Trophoblast cell (in vitro differentiated cells and primary cell): ENCODE measurements around the gene UBE2G1.
A peak's percentile ranks its signal among the peaks of the same experiment; 100 is the strongest.
"Not testable (repeated sequence)": the region's sequence is repeated elsewhere in the genome, so short reads cannot be mapped to it uniquely, and the experiment has no call there.

Experiments
- DNase-seq, 2 donors: peaks; one replicate each; pipeline ENCODE4 v3.0.0-alpha.2; 2016
- H2AFZ ChIP-seq: 2 replicates; pipeline ENCODE4 v1.6.1; 2013; ENCODE audit warnings: low read length, moderate library complexity, mild to moderate bottlenecking; ENCODE audit not compliant: insufficient read depth, poor library complexity
- H2AK5ac ChIP-seq: 2 replicates; pipeline ENCODE4 v1.6.1; 2013; ENCODE audit warnings: mild to moderate bottlenecking, low read length
- H2BK120ac ChIP-seq: 2 replicates; pipeline ENCODE4 v1.6.1; 2013; ENCODE audit warnings: low read length, mild to moderate bottlenecking, moderate library complexity; ENCODE audit not compliant: insufficient read depth, poor library complexity
- H2BK12ac ChIP-seq: 2 replicates; pipeline ENCODE4 v1.6.1; 2013; ENCODE audit warnings: mild to moderate bottlenecking, low read length, moderate library complexity
- H2BK5ac ChIP-seq: 2 replicates; pipeline ENCODE4 v1.6.1; 2013; ENCODE audit warnings: low read length, low read depth, moderate library complexity, mild to moderate bottlenecking; ENCODE audit not compliant: poor library complexity
- H3K14ac ChIP-seq: 2 replicates; pipeline ENCODE4 v1.6.1; 2013; ENCODE audit warnings: mild to moderate bottlenecking, low read length
- H3K18ac ChIP-seq: 2 replicates; pipeline ENCODE4 v1.6.1; 2013; ENCODE audit warnings: mild to moderate bottlenecking, low read length
- H3K23ac ChIP-seq: 2 replicates; pipeline ENCODE4 v1.6.1; 2013; ENCODE audit warnings: low read length
- H3K27ac ChIP-seq: 2 replicates; pipeline ENCODE4 v1.5.1; 2013; ENCODE audit warnings: low read depth, mild to moderate bottlenecking, inconsistent platforms, low read length, moderate library complexity
- H3K27me3 ChIP-seq: 2 replicates; pipeline ENCODE4 v1.6.1; 2013; ENCODE audit warnings: inconsistent platforms, mild to moderate bottlenecking, low read length, moderate library complexity; ENCODE audit not compliant: insufficient read depth
- H3K36me3 ChIP-seq, 2 experiments: 1 replicate in 1 of 2; 2 replicates in 1 of 2; pipeline ENCODE4 v1.6.1; 2013; ENCODE audit warnings: low read length in 2 of 2, mild to moderate bottlenecking in 2 of 2, moderate library complexity in 1 of 2; ENCODE audit not compliant: insufficient read depth in 2 of 2, control insufficient read depth in 1 of 2
- H3K4ac ChIP-seq: 2 replicates; pipeline ENCODE4 v1.6.1; 2013; ENCODE audit warnings: low read depth, mild to moderate bottlenecking, low read length, moderate library complexity
- H3K4me1 ChIP-seq, 2 experiments: 1 replicate in 1 of 2; 2 replicates in 1 of 2; pipeline ENCODE4 v1.6.1; 2013; ENCODE audit warnings: low read length in 2 of 2, mild to moderate bottlenecking in 2 of 2, moderate library complexity in 1 of 2; ENCODE audit not compliant: insufficient read depth in 2 of 2, control insufficient read depth in 1 of 2
- H3K4me2 ChIP-seq: 2 replicates; pipeline ENCODE4 v1.6.1; 2013; ENCODE audit warnings: inconsistent platforms, mild to moderate bottlenecking, low read length, moderate library complexity
- H3K4me3 ChIP-seq: 2 replicates; pipeline ENCODE4 v1.5.1; 2013; ENCODE audit warnings: mild to moderate bottlenecking, low read depth, low read length, inconsistent platforms
- H3K79me1 ChIP-seq: one replicate; pipeline ENCODE4 v1.6.1; 2013; ENCODE audit warnings: low read length
- H3K79me2 ChIP-seq: 2 replicates; pipeline ENCODE4 v1.6.1; 2013; ENCODE audit warnings: low read length, mild to moderate bottlenecking; ENCODE audit not compliant: control insufficient read depth, insufficient read depth, poor library complexity
- H3K9ac ChIP-seq: 2 replicates; pipeline ENCODE4 v1.6.1; 2013; ENCODE audit warnings: mild to moderate bottlenecking, low read length
- H3K9me3 ChIP-seq: 2 replicates; pipeline ENCODE4 v1.6.1; 2013; ENCODE audit warnings: low read depth, mild to moderate bottlenecking, control low read depth, inconsistent platforms, low read length; ENCODE audit not compliant: insufficient read depth
- H4K12ac ChIP-seq: 2 replicates; pipeline ENCODE4 v1.6.1; 2013; ENCODE audit warnings: low read depth, mild to moderate bottlenecking, low read length, moderate library complexity
- H4K8ac ChIP-seq: 2 replicates; pipeline ENCODE4 v1.6.1; 2013; ENCODE audit warnings: low read depth, mild to moderate bottlenecking, low read length, moderate library complexity
- H4K91ac ChIP-seq: one replicate; pipeline ENCODE4 v1.6.1; 2013; ENCODE audit warnings: low read depth, mild to moderate bottlenecking, low read length, moderate library complexity
- WGBS: extraction: QIAGEN DNeasy Blood & Tissue Kit; methylation state at CpG from one replicate; pipeline ENCODE4 v1.1.7; 2013; ENCODE audit warnings: missing lambda C conversion rate; ENCODE audit not compliant: insufficient read length, insufficient coverage; ENCODE audit errors: extremely low coverage; 5-methylcytosine and 5-hydroxymethylcytosine counted together

UBE2G1 gene

GRCh38 chr17:4261452-4261851, 105.0 kb downstream of the UBE2G1 start:
- H3K79me1 ChIP-seq = peaks cover 7% of the 10 kb centered on the region
- H2AFZ ChIP-seq = no peak overlapping the region
- H3K4me2 ChIP-seq = no peak overlapping the region
- no peak overlapping the region for H2BK120ac ChIP-seq
- peaks cover 12 to 13% of the 10 kb centered on the region in 2 experiments for H3K4me1 ChIP-seq
- no CpG with 5 or more reads among the region's 8 CpGs for WGBS
- no peak overlapping the region for H4K91ac ChIP-seq
- no peak overlapping the region for H2BK5ac ChIP-seq
- no peak for DNase-seq
- peaks cover 8 to 10% of the 10 kb centered on the region in 2 experiments for H3K36me3 ChIP-seq
- H3K9ac ChIP-seq = no peak overlapping the region
- no peak overlapping the region for H3K14ac ChIP-seq
- H4K12ac ChIP-seq = no peak overlapping the region
- no peak overlapping the region for H2AK5ac ChIP-seq
- H3K4me3 ChIP-seq = no peak overlapping the region
- no peak overlapping the region for H3K18ac ChIP-seq
- H3K27ac ChIP-seq = no peak overlapping the region
- H3K23ac ChIP-seq = no peak overlapping the region
- no peaks in the 10 kb centered on the region for H3K27me3 ChIP-seq
- peak overlapping the region; percentile 71 for H3K4ac ChIP-seq
- H3K79me2 ChIP-seq = peaks cover 19% of the 10 kb centered on the region
- H2BK12ac ChIP-seq = no peak overlapping the region
- H3K9me3 ChIP-seq = peaks cover 1% of the 10 kb centered on the region
- H4K8ac ChIP-seq = no peak overlapping the region

GRCh38 chr17:4258867-4259266, 107.6 kb downstream of the UBE2G1 start:
- Histone ChIP-seq H3K36me3 (peaks cover 10 to 13% of the 10 kb centered on the region in 2 experiments), H4K12ac (no peak overlapping the region), H2BK5ac (no peak overlapping the region), H3K27me3 (no peaks in the 10 kb centered on the region), H3K4me3 (no peak overlapping the region), H3K14ac (no peak overlapping the region), H3K18ac (no peak overlapping the region), H3K4ac (peak overlapping the region; percentile 55), H3K27ac (no peak overlapping the region), H2BK120ac (no peak overlapping the region), H2AFZ (no peak overlapping the region), H3K23ac (no peak overlapping the region), H2BK12ac (no peak overlapping the region), H3K4me2 (no peak overlapping the region), H3K9ac (no peak overlapping the region), H3K79me2 (peaks cover 17% of the 10 kb centered on the region), H3K9me3 (peaks cover 1% of the 10 kb centered on the region), H4K8ac (no peak overlapping the region), H4K91ac (no peak overlapping the region), H3K4me1 (peaks cover 8 to 12% of the 10 kb centered on the region in 2 experiments), H3K79me1 (peaks cover 7% of the 10 kb centered on the region), H2AK5ac (no peak overlapping the region)
- WGBS = no CpG with 5 or more reads among the region's 3 CpGs
- DNase-seq = no peak

GRCh38 chr17:4256952-4257351, 109.5 kb downstream of the UBE2G1 start:
- Histone ChIP-seq H3K4ac (no peak overlapping the region), H3K9me3 (peaks cover 1% of the 10 kb centered on the region), H2BK12ac (no peak overlapping the region), H3K36me3 (peaks cover 8 to 13% of the 10 kb centered on the region in 2 experiments), H2AFZ (no peak overlapping the region), H3K18ac (no peak overlapping the region), H2AK5ac (no peak overlapping the region), H3K4me2 (no peak overlapping the region), H3K79me1 (no peaks in the 10 kb centered on the region), H3K4me1 (peaks cover 0 to 3% of the 10 kb centered on the region in 2 experiments), H3K27me3 (no peaks in the 10 kb centered on the region), H3K4me3 (no peak overlapping the region), H3K79me2 (peaks cover 1% of the 10 kb centered on the region), H4K91ac (no peak overlapping the region), H3K23ac (peak overlapping the region; percentile 29), H3K14ac (no peak overlapping the region), H4K8ac (no peak overlapping the region), H3K27ac (no peak overlapping the region), H3K9ac (no peak overlapping the region), H2BK120ac (no peak overlapping the region), H2BK5ac (no peak overlapping the region), H4K12ac (no peak overlapping the region)
- no CpG with 5 or more reads among the region's 2 CpGs for WGBS
- DNase-seq = no peak

- not testable (repeated sequence) for DNase-seq, H2AFZ ChIP-seq, H3K4me1 ChIP-seq, H4K8ac ChIP-seq, H3K4ac ChIP-seq, H3K4me2 ChIP-seq, H3K27ac ChIP-seq, H3K27me3 ChIP-seq, H3K9me3 ChIP-seq, H3K79me1 ChIP-seq, H4K91ac ChIP-seq, H3K14ac ChIP-seq, H3K79me2 ChIP-seq, H2BK12ac ChIP-seq, H3K18ac ChIP-seq, H3K9ac ChIP-seq, H2BK120ac ChIP-seq, H3K4me3 ChIP-seq, H3K36me3 ChIP-seq, H2BK5ac ChIP-seq, H3K23ac ChIP-seq, H4K12ac ChIP-seq, H2AK5ac ChIP-seq
- WGBS = no CpG with 5 or more reads among the region's 6 CpGs
These were observed 111.2 kb downstream of the UBE2G1 start for GRCh38 chr17:4255271-4255670.
